ENCODE measurements around the gene GKAP1. TPM values are rescaled to one million over a fixed set of nuclear protein-coding genes. Genes with fewer than 3 reads are reported as not detected.

Gene GKAP1
- total and polyA plus RNA-seq, 2 of the 13 experiments (the other 11 are each of a cell fraction or from before 2014, with no cell fraction given), result 5.6 to 6.1 TPM

DNA sequence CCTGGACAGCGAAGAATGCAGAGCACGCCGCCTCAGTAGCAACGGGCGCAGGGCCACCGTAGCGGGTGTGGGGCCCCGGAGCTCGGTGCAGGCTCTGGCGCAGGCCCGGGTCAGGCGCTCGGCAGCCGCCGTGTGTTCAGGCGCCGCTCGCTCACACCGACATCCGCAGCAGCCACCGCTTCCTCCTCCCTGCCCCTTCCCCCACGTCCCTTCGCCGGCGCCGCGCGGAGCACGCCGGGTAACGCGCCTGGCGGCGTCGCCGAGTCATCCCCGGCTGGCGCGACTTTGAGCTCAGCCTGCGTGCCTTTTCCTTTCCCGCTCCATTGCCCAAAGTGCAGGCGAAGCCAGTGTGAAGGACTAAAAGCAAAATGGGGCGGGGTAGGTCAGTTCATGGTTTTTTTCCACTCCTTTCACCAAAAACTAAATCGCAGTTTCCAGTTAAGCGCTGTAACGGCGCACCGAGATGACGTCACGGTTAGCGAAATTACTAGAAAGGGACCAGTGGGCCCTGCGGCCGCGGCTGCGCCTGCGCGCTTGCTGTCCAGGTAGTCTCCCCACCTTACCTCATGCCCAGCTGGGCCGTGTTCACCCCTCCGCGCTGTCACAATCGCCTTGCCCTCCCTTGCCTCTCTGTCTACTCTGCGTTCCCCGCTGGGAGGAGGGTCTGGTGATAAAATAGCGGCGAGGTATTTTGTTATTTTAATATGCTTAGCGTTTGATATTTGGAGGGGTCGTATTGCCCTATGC, 109.6 kb downstream of the GKAP1 start, which contains the start of gene UBQLN1 (continued):
- TF ChIP-seq, protein P1, sequence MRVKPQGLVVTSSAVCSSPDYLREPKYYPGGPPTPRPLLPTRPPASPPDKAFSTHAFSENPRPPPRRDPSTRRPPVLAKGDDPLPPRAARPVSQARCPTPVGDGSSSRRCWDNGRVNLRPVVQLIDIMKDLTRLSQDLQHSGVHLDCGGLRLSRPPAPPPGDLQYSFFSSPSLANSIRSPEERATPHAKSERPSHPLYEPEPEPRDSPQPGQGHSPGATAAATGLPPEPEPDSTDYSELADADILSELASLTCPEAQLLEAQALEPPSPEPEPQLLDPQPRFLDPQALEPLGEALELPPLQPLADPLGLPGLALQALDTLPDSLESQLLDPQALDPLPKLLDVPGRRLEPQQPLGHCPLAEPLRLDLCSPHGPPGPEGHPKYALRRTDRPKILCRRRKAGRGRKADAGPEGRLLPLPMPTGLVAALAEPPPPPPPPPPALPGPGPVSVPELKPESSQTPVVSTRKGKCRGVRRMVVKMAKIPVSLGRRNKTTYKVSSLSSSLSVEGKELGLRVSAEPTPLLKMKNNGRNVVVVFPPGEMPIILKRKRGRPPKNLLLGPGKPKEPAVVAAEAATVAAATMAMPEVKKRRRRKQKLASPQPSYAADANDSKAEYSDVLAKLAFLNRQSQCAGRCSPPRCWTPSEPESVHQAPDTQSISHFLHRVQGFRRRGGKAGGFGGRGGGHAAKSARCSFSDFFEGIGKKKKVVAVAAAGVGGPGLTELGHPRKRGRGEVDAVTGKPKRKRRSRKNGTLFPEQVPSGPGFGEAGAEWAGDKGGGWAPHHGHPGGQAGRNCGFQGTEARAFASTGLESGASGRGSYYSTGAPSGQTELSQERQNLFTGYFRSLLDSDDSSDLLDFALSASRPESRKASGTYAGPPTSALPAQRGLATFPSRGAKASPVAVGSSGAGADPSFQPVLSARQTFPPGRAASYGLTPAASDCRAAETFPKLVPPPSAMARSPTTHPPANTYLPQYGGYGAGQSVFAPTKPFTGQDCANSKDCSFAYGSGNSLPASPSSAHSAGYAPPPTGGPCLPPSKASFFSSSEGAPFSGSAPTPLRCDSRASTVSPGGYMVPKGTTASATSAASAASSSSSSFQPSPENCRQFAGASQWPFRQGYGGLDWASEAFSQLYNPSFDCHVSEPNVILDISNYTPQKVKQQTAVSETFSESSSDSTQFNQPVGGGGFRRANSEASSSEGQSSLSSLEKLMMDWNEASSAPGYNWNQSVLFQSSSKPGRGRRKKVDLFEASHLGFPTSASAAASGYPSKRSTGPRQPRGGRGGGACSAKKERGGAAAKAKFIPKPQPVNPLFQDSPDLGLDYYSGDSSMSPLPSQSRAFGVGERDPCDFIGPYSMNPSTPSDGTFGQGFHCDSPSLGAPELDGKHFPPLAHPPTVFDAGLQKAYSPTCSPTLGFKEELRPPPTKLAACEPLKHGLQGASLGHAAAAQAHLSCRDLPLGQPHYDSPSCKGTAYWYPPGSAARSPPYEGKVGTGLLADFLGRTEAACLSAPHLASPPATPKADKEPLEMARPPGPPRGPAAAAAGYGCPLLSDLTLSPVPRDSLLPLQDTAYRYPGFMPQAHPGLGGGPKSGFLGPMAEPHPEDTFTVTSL (CRISPR knock-in tag; IDR thresholded peaks at IDR 0.05; ENCODE audit: borderline replicate concordance), result 0 out of 2 replicates have a peak, but pooled peaks have one; percentile 40
- TF ChIP-seq ZNF773 (CRISPR knock-in tag; IDR thresholded peaks at IDR 0.05; ENCODE audit: borderline replicate concordance), result no peak
- peak; percentile 85 for TF ChIP-seq ZNF335 (CRISPR knock-in tag; IDR thresholded peaks at IDR 0.05)
- peak; percentile 37; the same call in 1 of the 2 replicates for TF ChIP-seq ISL2 (CRISPR knock-in tag; IDR thresholded peaks at IDR 0.05)
- peak; percentile 94 for TF ChIP-seq ZFY (CRISPR knock-in tag; IDR thresholded peaks at IDR 0.05)
- 0 out of 2 replicates have a peak, but pooled peaks have one; percentile 11 for TF ChIP-seq TOE1 (CRISPR knock-in tag; IDR thresholded peaks at IDR 0.05)
- TF ChIP-seq, protein P2, sequence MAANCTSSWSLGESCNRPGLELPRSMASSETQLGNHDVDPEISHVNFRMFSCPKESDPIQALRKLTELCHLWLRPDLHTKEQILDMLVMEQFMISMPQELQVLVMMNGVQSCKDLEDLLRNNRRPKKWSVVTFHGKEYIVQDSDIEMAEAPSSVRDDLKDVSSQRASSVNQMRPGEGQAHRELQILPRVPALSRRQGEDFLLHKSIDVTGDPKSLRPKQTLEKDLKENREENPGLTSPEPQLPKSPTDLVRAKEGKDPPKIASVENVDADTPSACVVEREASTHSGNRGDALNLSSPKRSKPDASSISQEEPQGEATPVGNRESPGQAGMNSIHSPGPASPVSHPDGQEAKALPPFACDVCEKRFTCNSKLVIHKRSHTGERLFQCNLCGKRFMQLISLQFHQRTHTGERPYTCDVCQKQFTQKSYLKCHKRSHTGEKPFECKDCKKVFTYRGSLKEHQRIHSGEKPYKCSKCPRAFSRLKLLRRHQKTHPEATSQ (CRISPR knock-in tag; IDR thresholded peaks at IDR 0.05; ENCODE audit: borderline replicate concordance), result peak; percentile 64; the same call in 1 of the 2 replicates
- TF ChIP-seq, protein P3, sequence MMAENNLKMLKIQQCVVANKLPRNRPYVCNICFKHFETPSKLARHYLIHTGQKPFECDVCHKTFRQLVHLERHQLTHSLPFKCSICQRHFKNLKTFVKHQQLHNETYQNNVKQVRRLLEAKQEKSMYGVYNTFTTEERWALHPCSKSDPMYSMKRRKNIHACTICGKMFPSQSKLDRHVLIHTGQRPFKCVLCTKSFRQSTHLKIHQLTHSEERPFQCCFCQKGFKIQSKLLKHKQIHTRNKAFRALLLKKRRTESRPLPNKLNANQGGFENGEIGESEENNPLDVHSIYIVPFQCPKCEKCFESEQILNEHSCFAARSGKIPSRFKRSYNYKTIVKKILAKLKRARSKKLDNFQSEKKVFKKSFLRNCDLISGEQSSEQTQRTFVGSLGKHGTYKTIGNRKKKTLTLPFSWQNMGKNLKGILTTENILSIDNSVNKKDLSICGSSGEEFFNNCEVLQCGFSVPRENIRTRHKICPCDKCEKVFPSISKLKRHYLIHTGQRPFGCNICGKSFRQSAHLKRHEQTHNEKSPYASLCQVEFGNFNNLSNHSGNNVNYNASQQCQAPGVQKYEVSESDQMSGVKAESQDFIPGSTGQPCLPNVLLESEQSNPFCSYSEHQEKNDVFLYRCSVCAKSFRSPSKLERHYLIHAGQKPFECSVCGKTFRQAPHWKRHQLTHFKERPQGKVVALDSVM (CRISPR knock-in tag; IDR thresholded peaks at IDR 0.05), result peak; percentile 73
- no peak for TF ChIP-seq ZNF713 (CRISPR knock-in tag; IDR thresholded peaks at IDR 0.05)
- no peak for TF ChIP-seq NONO (IDR thresholded peaks at IDR 0.05)
- TF ChIP-seq NONO (CRISPR knock-in tag; conservative IDR thresholded peaks at IDR 0.05), result peak; percentile 86
- TF ChIP-seq SRY (CRISPR knock-in tag; IDR thresholded peaks at IDR 0.05), result peak; percentile 74; the same call in 1 of the 2 replicates
- TF ChIP-seq XRCC5 (optimal IDR thresholded peaks at IDR 0.05; ENCODE audit: low read length), result no peak
- TF ChIP-seq RELA (CRISPR knock-in tag; IDR thresholded peaks at IDR 0.05), result no peak
- TF ChIP-seq MED8 (CRISPR knock-in tag; IDR thresholded peaks at IDR 0.05; ENCODE audit: insufficient replicate concordance), result peak; percentile 59
- TF ChIP-seq, protein P4, sequence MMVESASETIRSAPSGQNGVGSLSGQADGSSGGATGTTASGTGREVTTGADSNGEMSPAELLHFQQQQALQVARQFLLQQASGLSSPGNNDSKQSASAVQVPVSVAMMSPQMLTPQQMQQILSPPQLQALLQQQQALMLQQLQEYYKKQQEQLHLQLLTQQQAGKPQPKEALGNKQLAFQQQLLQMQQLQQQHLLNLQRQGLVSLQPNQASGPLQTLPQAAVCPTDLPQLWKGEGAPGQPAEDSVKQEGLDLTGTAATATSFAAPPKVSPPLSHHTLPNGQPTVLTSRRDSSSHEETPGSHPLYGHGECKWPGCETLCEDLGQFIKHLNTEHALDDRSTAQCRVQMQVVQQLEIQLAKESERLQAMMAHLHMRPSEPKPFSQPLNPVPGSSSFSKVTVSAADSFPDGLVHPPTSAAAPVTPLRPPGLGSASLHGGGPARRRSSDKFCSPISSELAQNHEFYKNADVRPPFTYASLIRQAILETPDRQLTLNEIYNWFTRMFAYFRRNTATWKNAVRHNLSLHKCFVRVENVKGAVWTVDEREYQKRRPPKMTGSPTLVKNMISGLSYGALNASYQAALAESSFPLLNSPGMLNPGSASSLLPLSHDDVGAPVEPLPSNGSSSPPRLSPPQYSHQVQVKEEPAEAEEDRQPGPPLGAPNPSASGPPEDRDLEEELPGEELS (CRISPR knock-in tag; IDR thresholded peaks at IDR 0.05), result 0 out of 2 replicates have a peak, but pooled peaks have one; percentile 16

Measured in HepG2 (cell line).